Astrocyte (in vitro differentiated cells and primary cell): ENCODE data around the gene APOA4.

Experiments used
- CTCF ChIP-seq: IDR thresholded peaks from 2 replicates; pipeline ENCODE4 v1.5.1; 2011; ENCODE audit warnings: low read depth, mild to moderate bottlenecking, inconsistent platforms, low read length, moderate library complexity; ENCODE audit not compliant: insufficient read depth
- EZH2 ChIP-seq: IDR thresholded peaks from 2 replicates; pipeline ENCODE4 v1.6.1; 2012; ENCODE audit warnings: mild to moderate bottlenecking, low read length, inconsistent platforms; ENCODE audit not compliant: insufficient read depth

- TF ChIP-seq CTCF (no peak), EZH2 (no peak)
Observed at GRCh38 chr11:116812109-116812508, 11.0 kb downstream of the APOA4 start.
